DND-41 (cell line): Measurements from ENCODE around the gene EXD3.

Source experiments
- ATAC-seq: fragments of 200-7000 bp; cut with Tn5 transposase; 3 replicates; pipeline ENCODE4 v1.9.1; 2021; ENCODE audit warnings: low read depth; ENCODE audit not compliant: insufficient read depth
- DNase-seq: peaks from one replicate; pipeline ENCODE4 v3.0.0-alpha.2; 2020
- H2AFZ ChIP-seq: 2 replicates; pipeline ENCODE4 v1.6.0; 2012; ENCODE audit warnings: low read depth, low read length
- H3K27ac ChIP-seq: 2 replicates; pipeline ENCODE4 v1.5.1; 2012; ENCODE audit warnings: low read length, inconsistent platforms
- H3K27me3 ChIP-seq: fragments of 200-600 bp; sonication (generic); 2 replicates; pipeline ENCODE4 v1.6.0; 2012; ENCODE audit warnings: low read length, mild to moderate bottlenecking, inconsistent platforms; ENCODE audit not compliant: insufficient read depth, poor library complexity
- H3K36me3 ChIP-seq: 2 replicates; pipeline ENCODE4 v1.5.1; 2012; ENCODE audit warnings: low read length, inconsistent platforms; ENCODE audit not compliant: insufficient read depth
- H3K4me1 ChIP-seq: 2 replicates; pipeline ENCODE4 v1.5.1; 2012; ENCODE audit warnings: mild to moderate bottlenecking, low read length; ENCODE audit not compliant: insufficient read depth
- H3K4me2 ChIP-seq: 2 replicates; pipeline ENCODE4 v1.6.0; 2012; ENCODE audit warnings: mild to moderate bottlenecking, moderate library complexity, low read length, inconsistent platforms; ENCODE audit not compliant: insufficient read depth
- H3K4me3 ChIP-seq, 2 experiments: fragments of 200-600 bp in 1 of 2; shearing (Covaris generic) in 1 of 2; 2 replicates each; pipeline ENCODE4 v1.5.1; 2012 to 2016; ENCODE audit warnings: inconsistent platforms in 2 of 2, low read length in 2 of 2, mild to moderate bottlenecking in 2 of 2, low read depth in 1 of 2, moderate library complexity in 1 of 2
- H3K79me2 ChIP-seq: 2 replicates; pipeline ENCODE4 v1.6.0; 2012; ENCODE audit warnings: low read length, inconsistent platforms; ENCODE audit not compliant: insufficient read depth
- H3K9ac ChIP-seq: 2 replicates; pipeline ENCODE4 v1.6.0; 2012; ENCODE audit warnings: low read depth, mild to moderate bottlenecking, inconsistent platforms, low read length, moderate library complexity
- H3K9me3 ChIP-seq: 2 replicates; pipeline ENCODE4 v1.5.1; 2012; ENCODE audit warnings: low read length, moderate library complexity, mild to moderate bottlenecking, inconsistent platforms; ENCODE audit not compliant: insufficient read depth, severe bottlenecking
- H4K20me1 ChIP-seq: 2 replicates; pipeline ENCODE4 v1.6.0; 2012; ENCODE audit warnings: low read length; ENCODE audit not compliant: insufficient read depth
- EZH2 ChIP-seq: IDR thresholded peaks from 3 replicates; pipeline ENCODE4 v1.6.1; 2012; ENCODE audit warnings: borderline replicate concordance, low read depth, mild to moderate bottlenecking, moderate library complexity, low read length, inconsistent platforms; ENCODE audit not compliant: severe bottlenecking
- TF ChIP-seq, protein P1 (sequence below): IDR thresholded peaks from 2 replicates; pipeline ENCODE4 v1.5.1; 2012; ENCODE audit warnings: borderline replicate concordance, low read length, moderate library complexity, mild to moderate bottlenecking; ENCODE audit not compliant: poor library complexity, severe bottlenecking; ENCODE audit errors: extremely low read depth

EXD3 gene

GRCh38 chr9:137416006-137416562, 6.9 kb downstream of the EXD3 start:
- no peak for ATAC-seq
- no peaks in the 10 kb centered on the region for H3K9me3 ChIP-seq
- H3K9ac ChIP-seq = no peak overlapping the region
- H3K27ac ChIP-seq = no peak overlapping the region
- no peaks in the 10 kb centered on the region for H3K4me1 ChIP-seq
- H3K4me2 ChIP-seq = no peak overlapping the region
- no peaks in the 10 kb centered on the region for H4K20me1 ChIP-seq
- H3K36me3 ChIP-seq = no peaks in the 10 kb centered on the region
- H3K27me3 ChIP-seq = no peaks in the 10 kb centered on the region
- TF ChIP-seq, protein P1, sequence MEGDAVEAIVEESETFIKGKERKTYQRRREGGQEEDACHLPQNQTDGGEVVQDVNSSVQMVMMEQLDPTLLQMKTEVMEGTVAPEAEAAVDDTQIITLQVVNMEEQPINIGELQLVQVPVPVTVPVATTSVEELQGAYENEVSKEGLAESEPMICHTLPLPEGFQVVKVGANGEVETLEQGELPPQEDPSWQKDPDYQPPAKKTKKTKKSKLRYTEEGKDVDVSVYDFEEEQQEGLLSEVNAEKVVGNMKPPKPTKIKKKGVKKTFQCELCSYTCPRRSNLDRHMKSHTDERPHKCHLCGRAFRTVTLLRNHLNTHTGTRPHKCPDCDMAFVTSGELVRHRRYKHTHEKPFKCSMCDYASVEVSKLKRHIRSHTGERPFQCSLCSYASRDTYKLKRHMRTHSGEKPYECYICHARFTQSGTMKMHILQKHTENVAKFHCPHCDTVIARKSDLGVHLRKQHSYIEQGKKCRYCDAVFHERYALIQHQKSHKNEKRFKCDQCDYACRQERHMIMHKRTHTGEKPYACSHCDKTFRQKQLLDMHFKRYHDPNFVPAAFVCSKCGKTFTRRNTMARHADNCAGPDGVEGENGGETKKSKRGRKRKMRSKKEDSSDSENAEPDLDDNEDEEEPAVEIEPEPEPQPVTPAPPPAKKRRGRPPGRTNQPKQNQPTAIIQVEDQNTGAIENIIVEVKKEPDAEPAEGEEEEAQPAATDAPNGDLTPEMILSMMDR = no peak
- TF ChIP-seq EZH2 = no peak
- no peak for DNase-seq
- H2AFZ ChIP-seq = no peak overlapping the region
- H3K79me2 ChIP-seq = no peaks in the 10 kb centered on the region
- H3K4me3 ChIP-seq = no peak overlapping the region

DNA sequence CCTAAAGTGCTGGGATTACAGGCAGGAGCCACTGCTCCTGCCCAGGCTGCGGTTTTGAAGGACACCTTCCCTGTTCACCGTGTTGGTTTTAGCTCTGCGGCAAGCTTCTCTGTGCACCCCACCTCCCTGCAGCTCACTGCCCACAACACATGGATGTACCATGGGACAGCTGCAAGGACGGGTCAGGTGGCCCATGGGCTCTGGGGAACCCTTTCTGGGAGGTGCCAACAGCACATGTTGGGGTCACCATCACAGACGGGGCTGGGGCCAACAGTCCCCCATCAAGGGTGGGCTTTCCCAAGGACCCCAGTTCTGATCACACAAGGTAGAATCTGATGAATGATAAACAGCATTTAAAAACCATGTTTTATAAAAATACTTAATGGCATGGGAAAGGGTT, 7.5 kb downstream of the EXD3 start:
- H3K4me3 ChIP-seq = no peak overlapping the region
- H4K20me1 ChIP-seq = no peaks in the 10 kb centered on the region
- no peaks in the 10 kb centered on the region for H3K9me3 ChIP-seq
- no peak overlapping the region for H3K9ac ChIP-seq
- no peak overlapping the region for H3K4me2 ChIP-seq
- H3K27me3 ChIP-seq = no peaks in the 10 kb centered on the region
- no peak for ATAC-seq
- no peak for DNase-seq
- H2AFZ ChIP-seq = no peak overlapping the region
- H3K4me1 ChIP-seq = no peaks in the 10 kb centered on the region
- H3K36me3 ChIP-seq = no peaks in the 10 kb centered on the region
- H3K27ac ChIP-seq = no peak overlapping the region
- TF ChIP-seq, protein P1 = no peak
- no peak for TF ChIP-seq EZH2
- no peaks in the 10 kb centered on the region for H3K79me2 ChIP-seq

GRCh38 chr9:137412431-137412830, 10.5 kb downstream of the EXD3 start:
- H3K4me1 ChIP-seq = no peaks in the 10 kb centered on the region
- no peak for DNase-seq

More at GRCh38 chr9:137412431-137412830, 10.5 kb downstream of the EXD3 start:
- H3K27ac ChIP-seq = no peak overlapping the region
- no peaks in the 10 kb centered on the region for H4K20me1 ChIP-seq
- no peak overlapping the region for H3K4me3 ChIP-seq
- H2AFZ ChIP-seq = no peak overlapping the region
- H3K9me3 ChIP-seq = no peaks in the 10 kb centered on the region
- H3K27me3 ChIP-seq = no peaks in the 10 kb centered on the region
- no peaks in the 10 kb centered on the region for H3K36me3 ChIP-seq
- no peak overlapping the region for H3K9ac ChIP-seq
- no peak for ATAC-seq
- no peak overlapping the region for H3K4me2 ChIP-seq
- TF ChIP-seq EZH2 = no peak
- TF ChIP-seq, protein P1 = no peak
- H3K79me2 ChIP-seq = no peaks in the 10 kb centered on the region
